IPS-11a (cell line): ENCODE data around the gene RASA2.
A peak's percentile ranks its signal among the peaks of the same experiment; 100 is the strongest.

ENCODE experiments used
- H3K4me3 ChIP-seq: one replicate; pipeline ENCODE4 v1.5.1; 2013; ENCODE audit warnings: low read depth, low read length, control low read depth

RASA2 gene, protein sequence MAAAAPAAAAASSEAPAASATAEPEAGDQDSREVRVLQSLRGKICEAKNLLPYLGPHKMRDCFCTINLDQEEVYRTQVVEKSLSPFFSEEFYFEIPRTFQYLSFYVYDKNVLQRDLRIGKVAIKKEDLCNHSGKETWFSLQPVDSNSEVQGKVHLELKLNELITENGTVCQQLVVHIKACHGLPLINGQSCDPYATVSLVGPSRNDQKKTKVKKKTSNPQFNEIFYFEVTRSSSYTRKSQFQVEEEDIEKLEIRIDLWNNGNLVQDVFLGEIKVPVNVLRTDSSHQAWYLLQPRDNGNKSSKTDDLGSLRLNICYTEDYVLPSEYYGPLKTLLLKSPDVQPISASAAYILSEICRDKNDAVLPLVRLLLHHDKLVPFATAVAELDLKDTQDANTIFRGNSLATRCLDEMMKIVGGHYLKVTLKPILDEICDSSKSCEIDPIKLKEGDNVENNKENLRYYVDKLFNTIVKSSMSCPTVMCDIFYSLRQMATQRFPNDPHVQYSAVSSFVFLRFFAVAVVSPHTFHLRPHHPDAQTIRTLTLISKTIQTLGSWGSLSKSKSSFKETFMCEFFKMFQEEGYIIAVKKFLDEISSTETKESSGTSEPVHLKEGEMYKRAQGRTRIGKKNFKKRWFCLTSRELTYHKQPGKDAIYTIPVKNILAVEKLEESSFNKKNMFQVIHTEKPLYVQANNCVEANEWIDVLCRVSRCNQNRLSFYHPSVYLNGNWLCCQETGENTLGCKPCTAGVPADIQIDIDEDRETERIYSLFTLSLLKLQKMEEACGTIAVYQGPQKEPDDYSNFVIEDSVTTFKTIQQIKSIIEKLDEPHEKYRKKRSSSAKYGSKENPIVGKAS

DNA sequence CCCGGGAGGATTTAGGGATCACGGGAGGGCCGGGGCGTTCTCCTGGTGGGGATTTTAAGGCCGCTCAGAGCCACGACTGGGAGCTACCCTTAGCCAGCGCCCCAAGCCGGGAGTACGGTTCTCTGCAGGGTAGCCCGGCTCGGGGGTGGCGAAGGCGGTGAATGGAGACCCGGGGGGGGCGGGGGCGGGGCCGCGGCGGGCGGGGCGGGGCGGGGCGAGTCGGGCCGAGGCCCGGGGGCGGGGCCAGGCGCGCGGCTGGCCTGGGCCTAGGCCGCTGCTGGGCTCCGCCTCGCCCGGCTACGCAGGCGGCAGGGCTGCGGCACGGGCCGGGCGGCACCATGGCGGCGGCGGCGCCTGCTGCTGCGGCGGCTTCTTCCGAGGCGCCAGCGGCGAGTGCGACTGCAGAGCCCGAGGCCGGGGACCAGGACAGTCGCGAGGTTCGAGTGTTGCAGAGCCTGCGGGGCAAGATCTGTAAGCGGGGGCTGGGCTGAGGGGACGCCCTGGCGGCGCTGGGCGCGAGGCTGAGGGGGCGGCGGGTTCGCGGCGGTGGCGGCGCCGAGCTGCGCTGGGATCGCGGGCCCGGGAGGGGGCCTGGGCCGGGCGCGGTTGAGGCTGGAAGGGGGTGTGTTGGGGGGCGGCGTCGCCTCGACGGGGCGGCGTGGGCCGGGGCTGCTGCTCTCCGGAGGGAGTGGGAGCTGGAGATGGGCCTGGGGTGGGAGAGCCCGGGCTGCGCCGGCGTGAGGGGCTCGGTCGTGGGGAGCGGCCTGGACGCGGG lies at the start of gene RASA2:
TSS of gene RASA2 (plus strand) at position 282 of the 775 bp plus-strand sequence. CDS start at position 339, 57 bp downstream.
- peak within 1 kb of the TSS; percentile 91 for H3K4me3 ChIP-seq

DNA sequence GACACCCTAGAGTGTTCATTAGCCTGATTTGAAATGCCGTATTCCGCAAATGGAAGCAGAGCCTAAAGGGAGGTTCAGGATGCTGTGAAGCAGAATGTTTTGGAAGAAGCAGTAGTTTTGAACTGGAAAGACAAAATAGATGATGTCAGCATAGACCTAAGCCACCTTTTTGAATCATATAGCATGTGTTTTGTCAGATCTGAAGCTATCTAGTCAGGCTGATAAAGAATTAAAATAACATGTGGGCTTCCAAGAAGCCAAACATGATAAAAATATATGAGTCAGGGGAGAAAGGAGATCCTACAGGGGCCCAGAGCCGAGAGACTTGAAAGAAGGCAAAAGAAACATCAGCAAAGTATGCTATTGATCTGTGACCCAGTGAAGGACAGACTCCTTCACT lies 47.2 kb upstream of the RASA2 start:
- H3K4me3 ChIP-seq, result no peak overlapping the region

DNA sequence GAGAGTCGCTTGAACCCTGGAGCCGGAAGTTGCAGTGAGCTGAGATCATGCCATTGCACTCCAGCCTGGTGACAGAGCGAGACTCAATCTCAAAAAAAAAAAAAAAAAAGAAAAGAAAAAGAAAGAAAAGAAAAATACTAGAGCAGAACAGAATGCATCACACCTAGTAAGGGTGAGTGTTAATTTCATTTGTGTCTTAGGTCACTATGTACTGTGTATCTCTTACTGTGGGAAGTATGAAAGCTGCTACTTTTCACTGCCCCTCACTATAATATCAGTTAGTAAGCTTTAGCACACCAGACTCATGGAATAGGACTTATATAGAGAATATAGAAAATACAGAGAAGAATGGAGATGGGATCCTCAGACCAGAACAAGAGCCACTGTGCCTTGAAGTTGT lies 45.9 kb upstream of the RASA2 start:
- H3K4me3 ChIP-seq, result no peak overlapping the region

DNA sequence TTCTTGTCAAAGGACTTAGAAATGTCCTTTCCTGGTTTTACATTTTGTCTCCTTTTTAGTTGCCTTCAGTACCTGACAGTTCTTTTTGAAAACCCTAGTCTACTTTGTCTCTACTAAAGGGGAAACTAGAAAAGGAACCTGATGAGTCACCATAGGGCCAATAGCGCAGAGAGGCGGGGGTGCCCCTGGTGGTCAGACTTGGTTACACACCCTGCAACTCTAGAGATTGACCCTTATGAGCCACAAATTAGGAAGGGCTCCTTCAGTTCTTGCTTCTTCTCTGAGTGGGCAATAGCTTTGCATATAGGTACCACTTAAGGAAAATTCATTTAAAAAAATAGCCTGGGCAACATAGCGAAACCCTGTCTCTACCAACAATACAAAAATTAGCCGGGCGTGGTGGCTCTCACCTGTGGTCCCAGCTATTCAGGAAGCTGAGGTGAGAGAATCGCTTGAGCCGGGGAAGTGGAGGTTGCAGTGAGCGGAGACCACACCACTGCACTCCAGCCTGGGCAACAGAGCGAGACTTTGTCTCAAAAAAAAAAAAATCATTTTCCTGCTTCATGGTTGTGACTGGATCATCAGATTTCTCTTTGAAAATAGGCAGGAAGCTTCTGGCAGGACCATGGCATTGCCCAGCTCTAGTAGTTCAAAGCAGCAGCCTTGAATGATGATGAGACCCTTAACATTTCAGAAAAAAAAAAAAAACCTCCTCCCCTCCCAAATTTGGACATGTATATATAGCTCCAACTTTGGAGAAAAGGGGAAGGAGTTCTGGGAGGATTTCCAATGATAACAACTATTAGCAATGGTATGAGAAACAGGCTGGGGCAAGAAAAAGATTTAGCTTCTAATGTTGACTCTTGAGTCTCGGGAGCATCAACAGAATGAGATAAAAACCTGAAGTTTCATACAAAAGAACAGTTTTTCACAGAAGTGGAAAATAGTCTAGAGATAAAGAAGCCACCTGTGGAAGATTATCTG lies 45.2 kb upstream of the RASA2 start:
- no peak overlapping the region for H3K4me3 ChIP-seq

DNA sequence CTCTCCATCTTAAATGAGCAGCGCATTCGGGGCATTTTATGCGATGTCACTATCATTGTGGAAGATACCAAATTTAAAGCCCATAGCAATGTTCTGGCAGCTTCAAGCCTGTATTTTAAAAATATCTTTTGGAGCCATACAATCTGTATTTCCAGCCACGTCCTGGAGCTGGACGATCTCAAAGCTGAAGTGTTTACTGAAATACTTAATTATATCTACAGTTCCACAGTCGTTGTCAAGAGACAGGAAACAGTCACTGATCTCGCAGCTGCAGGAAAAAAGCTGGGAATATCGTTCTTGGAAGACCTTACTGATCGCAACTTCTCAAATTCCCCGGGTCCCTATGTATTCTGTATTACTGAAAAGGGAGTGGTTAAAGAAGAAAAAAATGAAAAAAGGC lies 44.4 kb upstream of the RASA2 start:
- no peak overlapping the region for H3K4me3 ChIP-seq

DNA sequence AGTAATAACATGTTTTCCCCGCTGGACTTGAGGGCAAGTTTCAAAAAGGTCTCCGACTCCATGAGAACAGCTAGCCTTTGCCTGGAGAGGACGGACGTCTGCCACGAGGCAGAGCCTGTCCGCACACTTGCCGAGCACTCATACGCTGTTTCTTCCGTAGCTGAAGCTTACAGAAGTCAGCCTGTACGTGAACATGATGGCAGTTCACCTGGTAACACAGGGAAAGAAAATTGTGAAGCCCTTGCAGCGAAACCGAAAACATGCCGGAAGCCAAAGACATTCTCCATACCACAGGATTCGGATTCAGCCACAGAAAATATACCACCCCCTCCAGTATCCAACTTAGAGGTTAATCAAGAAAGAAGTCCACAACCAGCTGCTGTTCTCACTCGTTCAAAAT lies 43.9 kb upstream of the RASA2 start:
- no peak overlapping the region for H3K4me3 ChIP-seq

DNA sequence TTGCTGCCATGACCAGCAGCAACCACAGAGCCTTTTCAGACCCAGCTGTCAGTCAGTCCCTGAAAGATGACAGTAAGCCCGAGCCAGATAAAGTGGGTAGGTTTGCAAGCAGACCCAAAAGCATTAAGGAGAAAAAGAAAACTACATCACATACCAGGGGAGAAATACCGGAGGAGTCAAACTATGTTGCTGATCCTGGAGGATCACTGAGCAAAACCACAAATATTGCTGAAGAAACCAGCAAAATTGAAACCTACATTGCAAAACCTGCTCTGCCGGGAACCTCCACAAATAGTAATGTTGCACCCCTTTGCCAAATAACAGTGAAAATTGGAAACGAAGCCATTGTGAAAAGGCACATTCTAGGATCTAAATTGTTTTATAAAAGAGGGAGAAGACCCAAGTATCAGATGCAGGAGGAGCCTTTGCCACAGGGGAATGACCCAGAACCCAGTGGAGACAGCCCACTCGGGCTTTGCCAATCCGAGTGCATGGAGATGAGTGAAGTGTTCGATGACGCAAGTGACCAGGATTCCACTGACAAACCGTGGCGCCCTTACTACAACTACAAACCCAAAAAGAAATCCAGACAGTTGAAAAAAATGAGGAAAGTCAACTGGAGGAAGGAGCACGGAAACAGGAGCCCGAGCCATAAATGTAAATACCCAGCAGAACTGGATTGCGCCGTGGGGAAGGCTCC lies 42.1 kb upstream of the RASA2 start:
- H3K4me3 ChIP-seq, result no peak overlapping the region

DNA sequence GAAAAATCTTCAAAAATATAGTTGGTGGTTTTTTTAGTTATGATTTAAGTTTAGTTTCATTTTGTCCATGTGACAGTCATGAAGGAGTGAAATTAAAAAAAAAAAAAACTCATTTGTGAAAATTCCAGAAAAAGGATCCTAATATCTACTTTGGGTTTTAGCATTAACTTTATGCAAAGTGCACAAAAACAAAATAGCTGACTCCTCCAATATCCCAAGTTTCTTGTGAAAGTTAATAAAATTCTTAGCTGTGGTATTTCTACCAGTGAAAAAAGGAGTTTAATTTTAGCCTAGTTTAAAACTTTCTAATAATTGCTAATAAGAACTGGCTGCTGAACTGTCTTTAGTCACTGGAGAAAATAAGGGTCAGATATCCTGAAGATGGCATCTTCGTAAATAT lies 40.8 kb upstream of the RASA2 start:
- H3K4me3 ChIP-seq, result no peak overlapping the region

DNA sequence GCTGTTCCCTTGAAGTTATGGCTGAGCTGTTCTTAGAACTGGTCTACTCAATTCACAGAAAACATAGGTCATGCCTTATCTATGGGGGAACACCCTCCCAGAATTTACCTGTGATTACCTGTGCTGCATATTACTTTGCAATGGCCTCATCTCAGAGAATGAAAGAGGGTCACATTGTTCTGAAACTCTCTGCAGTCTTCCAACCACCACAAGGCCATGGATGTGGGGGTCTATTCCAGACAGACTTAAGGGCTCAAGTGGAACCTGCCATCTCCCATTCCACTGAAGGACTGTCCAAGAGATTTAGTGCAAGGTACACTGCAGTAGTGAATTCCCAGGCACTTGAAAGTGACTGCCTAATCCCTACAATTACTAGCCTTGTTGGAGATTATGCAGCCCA lies 40.1 kb upstream of the RASA2 start:
- H3K4me3 ChIP-seq, result no peak overlapping the region

DNA sequence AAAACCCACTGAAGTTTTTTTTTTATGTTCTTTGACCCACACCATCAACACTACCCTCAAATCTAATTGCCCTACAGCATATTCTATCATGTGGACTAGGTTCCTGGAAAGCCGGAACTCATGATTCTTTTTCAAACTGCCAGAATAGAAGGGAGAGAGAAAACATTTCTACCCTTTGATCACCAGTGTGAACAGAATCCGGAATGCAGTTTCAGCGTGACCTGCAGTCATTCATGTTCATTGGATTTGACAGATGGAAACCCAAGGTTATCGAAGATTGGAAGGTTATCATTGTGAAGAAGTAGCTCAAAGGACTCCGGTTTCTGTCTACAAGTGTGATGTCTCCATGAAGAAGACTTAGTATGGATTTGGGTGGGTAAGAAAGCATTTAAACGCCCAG lies 39.4 kb upstream of the RASA2 start:
- H3K4me3 ChIP-seq, result no peak overlapping the region

DNA sequence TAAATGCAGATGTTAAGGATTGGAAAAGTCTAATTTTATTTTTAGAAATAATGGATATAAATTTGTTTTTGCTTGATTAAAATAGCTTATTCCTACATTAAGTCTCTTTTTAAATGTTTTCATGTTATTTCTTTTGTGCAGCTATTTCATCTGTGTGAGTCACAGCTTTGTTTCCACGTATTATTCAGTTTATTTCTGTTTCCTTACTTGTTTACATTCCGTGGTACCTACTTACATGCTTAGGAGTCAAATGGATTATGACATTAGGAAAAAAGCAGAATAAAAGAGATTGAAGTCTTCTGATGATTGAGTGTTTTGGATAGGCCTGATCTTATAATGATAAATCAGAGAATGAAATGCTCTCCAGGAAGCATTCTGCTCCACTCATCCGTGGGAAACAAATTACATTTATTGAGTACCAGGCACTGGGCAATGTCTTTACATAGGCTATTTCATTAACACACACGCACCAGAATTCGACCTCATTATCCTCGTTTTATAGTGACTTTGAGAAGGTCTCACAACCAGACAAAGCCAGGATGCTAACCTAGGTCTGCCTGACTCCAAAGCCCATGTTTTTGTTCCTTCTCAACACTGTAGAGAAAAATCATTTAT lies 38.1 kb upstream of the RASA2 start:
- no peak overlapping the region for H3K4me3 ChIP-seq

DNA sequence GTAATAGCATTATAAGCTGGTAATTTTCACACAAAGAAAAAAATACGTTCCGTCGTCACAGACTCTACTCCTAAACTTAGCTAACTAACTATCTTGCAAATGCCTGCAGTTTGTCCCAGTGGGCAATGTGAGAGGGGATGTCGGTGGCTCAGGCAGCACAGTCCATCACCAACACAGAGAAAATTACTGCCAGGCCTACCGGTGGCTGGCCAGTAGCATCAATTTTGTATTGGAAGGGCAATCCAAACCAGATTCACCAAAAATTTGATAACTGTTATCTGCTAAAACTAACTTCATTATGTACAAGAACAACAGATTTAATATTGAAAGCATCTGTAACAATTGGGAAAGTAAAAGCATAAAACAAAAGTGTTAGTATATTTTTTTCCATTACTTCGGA lies 37.4 kb upstream of the RASA2 start:
- no peak overlapping the region for H3K4me3 ChIP-seq

DNA sequence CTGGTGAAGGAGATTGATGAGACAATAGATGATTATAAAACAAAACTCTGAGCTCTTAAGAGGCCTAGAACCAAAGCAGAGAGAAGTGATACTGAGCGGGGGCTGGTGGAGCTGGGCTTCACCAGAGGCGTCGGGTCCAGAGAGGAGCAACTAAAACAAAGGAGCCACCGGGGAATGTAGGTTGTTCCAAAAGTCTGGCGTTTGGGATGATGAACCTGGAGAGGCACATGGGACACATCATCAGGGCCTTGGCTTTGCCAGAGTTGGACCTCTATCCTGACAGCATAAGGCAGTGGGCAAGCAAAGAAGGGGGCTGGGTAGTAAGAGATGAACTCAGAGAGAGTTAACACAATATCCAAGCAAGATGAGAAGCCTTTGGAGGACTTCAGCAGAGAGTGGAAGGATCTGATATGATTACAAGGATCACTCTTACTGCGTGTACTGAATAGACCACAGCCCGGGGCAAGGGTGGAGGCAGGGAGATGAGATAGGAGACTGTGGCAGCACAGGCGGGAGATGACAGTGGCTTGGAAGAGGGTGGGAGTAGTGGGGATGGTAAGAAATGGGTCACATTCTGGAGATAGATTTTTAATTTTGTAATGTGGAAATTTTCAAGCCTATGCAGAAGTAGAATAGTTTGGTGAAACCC lies 36.0 kb upstream of the RASA2 start:
- H3K4me3 ChIP-seq, result no peak overlapping the region

DNA sequence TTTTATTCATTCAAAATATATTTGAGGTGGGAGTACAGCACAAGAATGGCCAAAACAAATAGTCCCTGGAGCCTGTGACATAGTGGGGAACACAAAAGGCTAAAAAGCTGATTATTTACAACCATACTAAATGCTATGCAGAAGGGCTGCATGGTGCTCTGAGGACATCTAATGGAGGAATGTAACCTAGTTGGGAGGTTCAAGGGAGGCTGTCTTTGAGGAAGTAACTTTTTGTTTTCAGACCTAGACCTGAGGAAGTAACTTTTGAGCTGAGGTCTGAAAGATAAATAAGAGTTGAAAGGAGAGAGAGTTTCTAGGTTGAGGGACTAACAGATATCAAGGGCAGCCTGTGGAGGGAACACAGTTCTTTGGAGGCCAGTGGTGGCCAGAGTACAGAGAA lies 34.8 kb upstream of the RASA2 start:
- no peak overlapping the region for H3K4me3 ChIP-seq

DNA sequence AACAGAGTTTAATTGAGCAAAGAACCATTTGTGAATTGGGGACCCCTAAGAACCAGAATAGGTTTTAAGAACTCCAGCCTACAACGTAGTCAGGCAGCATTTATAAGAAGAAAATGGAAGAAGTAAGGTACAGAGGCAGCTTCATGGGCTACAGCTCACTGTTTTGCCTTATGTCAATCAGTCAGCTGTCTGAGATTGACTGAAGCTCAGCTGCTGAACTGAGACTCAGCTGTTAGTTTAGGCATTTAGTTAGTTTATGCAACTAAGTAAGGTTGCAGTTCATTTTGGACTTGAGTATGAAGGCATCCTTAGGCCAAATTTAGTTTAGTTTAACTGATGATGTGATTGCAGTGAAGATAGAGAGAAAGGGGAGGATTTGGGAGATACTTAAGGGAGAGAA lies 34.1 kb upstream of the RASA2 start:
- no peak overlapping the region for H3K4me3 ChIP-seq

DNA sequence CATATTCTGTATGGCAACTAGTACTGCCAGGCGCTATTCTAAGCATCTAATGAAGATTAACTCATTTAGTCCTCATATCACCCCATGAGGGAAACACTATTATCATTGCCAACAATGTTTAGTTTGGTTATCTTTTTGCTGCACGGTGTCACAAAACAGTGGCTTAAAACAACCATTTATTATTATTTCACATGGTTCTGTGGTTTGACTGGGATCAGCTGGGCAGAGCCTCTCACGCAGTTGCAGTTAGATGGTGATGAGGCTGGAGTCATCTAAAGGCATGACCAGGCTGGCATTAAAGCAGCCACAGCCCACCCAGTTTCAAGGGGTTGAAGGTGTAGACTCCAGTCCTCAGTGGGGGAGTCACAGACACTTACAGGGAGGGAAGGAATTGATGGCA lies 32.8 kb upstream of the RASA2 start:
- H3K4me3 ChIP-seq, result no peak overlapping the region

DNA sequence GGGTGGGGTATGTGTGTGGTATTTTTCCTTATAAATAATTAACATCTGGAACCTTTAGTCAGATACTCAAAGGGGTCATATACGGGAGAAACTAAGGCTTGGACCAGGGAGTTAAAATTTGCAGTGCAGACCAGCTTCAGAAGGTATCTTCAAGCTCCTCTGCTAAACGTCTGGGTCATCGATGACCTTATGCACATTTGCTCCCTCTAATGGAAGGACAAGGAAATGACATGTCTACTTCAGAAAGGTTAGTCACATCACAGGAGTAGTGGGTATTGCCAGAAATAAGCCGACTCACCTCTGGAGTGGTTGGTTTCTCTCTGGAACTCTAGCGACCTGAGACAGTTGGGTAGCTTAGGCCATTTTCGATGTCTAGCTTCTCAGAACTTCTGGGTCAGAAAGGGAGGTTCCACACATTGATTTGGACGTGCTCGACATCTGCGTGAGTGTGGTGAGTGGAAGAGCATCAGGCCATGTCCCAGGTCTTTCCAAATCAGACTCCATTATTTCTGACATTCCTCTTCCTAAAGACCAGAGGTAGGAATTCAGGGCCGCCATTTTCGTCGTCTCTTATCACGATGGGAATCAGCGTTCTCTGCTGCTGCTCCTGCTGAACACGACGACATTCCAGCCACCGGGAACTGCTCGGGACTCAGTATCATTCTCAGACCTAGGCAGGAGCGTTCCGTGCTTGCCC lies 31.8 kb upstream of the RASA2 start:
- no peak overlapping the region for H3K4me3 ChIP-seq
